Body of pancreas (tissue), 4 donors: ENCODE measurements around the gene ANTXR1.

Experiments used
- CTCF ChIP-seq, 7 experiments: fragments of 450-650 bp in 4 of 7; fragments of 200-600 bp in 3 of 7; sonication (generic) in 3 of 7; IDR thresholded peaks; one replicate each; pipeline ENCODE4 v1.5.1; 2016 to 2019; ENCODE audit warnings: antibody characterized with exemption in 7 of 7
- POLR2A ChIP-seq, 3 donors: fragments of 450-650 bp; IDR thresholded peaks; one replicate each; pipeline ENCODE4 v1.6.1; 2016; ENCODE audit warnings: antibody characterized with exemption in 3 of 3, mild to moderate bottlenecking in 2 of 3

GRCh38 chr2:69178756-69179155, 165.8 kb downstream of the ANTXR1 start:
- TF ChIP-seq POLR2A (IDR thresholded peaks at IDR 0.05): no peak
- no peak for TF ChIP-seq CTCF (IDR thresholded peaks at IDR 0.05)
